HG02678 (cell line): ENCODE measurements around the gene CAV3.

Experiments
- ATAC-seq: cut with Tn5 transposase; IDR thresholded peaks from one replicate; pipeline ENCODE4 v1.9.1; 2021; ENCODE audit warnings: mild to moderate bottlenecking, moderate library complexity; ENCODE audit not compliant: unreplicated experiment

CAV3 gene

DNA sequence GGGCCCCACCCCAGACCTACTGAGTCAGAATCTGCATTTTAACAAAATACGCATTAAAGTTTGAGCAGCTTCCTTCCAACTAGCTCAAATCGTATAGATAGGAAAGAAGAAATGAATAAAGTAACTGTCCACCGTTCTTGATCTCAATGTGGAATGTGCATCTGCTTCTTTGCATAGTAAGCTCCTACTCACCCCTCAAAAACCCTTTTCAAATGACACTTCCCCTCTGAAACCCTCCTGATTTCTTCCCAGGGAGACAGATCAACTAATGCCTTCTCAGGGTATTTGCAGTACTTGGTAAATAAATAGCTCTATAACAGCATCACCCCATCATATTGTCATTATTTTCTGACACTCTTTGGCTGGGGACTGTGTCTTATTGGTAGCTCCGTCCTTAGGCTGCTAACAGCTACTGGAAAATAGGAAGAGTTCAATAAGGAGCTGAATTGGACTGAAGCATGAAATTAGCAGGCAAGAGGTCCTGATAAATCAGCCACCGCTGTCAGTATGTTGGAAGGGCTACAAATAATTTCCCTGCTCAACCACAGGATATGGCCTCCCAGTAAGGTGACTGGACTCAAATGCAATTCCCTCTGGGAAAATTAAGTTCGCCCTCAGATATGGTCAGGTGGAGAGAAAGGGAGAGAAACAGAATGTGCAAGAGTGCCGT lies 25.6 kb downstream of the CAV3 start:
- no peak for ATAC-seq

- ATAC-seq = no peak
These were observed 26.5 kb downstream of the CAV3 start for GRCh38 chr3:8760091-8760490.

DNA sequence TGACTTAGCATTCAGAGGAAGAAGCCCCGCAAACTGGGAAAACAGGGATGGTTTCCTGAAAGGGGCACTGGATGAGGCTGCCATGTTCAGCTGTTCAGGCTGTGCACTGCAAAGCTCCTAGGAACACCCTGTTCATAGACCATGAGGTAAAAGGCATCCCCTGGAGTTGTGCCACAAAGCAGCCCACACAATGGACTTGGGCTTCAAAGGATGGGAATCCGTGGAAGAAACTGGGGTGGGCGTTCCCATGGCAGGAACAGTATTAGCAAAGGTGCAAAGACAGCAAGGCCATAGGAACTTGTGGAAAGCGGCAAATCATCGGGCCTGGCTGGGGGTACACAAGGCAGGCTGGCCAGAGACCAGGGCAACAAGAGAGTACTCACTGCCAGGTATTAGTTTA lies 26.9 kb downstream of the CAV3 start:
- no peak for ATAC-seq

DNA sequence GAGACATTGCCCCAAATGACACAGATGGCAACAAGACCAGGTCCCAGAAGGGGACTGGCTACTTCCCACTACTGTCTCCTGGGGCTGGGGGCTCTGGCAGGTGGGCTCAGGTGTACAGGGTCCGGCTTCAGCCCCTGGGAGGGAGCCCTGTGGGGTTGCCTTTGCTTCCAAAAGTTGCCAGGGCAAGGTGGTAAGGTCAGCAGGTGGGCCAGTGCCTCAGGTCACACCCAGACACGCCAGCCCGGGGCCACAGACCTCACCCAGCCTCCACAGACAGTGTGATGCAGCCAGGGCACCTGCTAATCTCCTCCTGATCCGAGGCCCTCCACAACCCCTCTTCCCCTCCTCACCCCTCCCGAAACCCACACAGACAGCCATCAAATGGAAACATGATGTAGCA lies 28.3 kb downstream of the CAV3 start:
- no peak for ATAC-seq

DNA sequence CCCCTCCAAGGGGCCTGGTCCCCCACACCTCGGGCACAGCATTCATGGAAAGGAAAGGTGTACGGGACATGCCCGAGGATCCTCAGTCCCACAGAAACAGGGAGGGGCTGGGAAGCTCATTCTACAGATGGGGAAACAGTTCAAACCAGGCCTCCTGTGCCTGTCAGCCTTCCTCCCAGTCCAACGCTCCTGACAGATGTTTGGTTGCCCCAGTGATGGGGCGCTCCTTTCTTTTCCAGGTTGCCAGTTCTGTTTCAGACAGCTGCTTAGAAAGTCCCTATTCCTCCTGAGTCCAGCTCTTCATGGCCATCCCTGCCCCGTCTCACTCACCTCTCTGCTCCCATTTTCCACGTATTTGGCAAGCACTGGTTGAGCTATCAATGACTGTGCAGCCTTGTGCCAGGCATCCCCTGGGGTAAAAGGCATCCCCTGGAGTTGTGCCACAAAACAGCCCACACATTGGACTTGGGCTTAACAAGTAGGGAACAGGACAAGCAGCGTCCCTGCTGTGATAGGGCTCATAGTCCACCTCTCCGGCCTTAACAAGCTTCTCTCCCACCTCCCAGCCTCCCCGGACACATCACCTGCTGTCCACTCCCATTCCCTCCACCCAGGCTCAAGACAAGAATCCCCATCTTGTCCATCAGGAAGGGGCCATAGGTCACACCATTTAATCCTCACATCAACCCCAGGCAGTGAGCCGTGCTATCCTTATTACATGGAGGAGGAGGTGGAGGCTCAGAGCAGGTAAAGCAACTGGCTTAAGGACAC lies 29.2 kb downstream of the CAV3 start:
- no peak for ATAC-seq

GRCh38 chr3:8764528-8764927 lies 30.9 kb downstream of the CAV3 start:
- ATAC-seq = no peak

GRCh38 chr3:8765528-8765927 lies 31.9 kb downstream of the CAV3 start:
- no peak for ATAC-seq

DNA sequence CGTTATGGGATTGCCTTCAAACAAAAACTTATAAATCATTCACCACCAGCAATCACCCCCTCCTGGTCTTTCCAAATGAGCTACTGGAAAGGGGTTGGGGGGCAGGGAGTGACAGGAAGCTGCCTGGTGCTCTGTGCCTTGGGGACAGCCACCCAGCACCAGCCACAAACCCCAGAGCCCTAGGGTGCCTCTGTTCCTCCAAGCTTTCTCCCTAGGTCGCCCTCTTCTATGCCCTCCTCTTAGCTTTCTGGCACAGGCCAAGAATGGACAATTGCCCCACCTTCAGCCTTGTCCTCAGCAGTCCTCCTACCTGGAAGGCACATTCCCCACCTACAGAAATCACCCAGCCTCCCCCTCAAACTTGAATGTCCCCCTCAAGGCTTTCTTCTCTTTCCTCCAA lies 32.5 kb downstream of the CAV3 start:
- no peak for ATAC-seq

DNA sequence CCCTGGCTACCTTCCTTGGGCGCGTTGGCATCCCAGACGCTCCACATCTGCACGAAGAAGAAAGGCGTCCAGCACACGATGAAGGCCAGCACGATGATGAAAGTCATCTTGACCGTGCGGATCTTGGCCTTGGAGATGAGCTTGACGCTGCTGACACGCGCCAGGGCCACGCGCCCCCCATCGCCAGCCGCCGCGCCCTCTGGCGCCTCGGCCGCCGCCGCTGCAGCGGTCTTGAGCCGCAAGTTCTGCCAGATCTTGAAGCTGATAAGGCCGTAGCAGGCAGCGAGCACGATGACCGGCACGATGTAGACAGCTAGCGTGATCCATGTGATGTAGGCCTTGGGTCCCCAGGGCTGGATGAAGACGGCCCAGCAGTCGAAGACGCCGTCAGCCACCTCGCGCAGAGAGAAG lies 33.7 kb downstream of the CAV3 start:
- no peak for ATAC-seq

DNA sequence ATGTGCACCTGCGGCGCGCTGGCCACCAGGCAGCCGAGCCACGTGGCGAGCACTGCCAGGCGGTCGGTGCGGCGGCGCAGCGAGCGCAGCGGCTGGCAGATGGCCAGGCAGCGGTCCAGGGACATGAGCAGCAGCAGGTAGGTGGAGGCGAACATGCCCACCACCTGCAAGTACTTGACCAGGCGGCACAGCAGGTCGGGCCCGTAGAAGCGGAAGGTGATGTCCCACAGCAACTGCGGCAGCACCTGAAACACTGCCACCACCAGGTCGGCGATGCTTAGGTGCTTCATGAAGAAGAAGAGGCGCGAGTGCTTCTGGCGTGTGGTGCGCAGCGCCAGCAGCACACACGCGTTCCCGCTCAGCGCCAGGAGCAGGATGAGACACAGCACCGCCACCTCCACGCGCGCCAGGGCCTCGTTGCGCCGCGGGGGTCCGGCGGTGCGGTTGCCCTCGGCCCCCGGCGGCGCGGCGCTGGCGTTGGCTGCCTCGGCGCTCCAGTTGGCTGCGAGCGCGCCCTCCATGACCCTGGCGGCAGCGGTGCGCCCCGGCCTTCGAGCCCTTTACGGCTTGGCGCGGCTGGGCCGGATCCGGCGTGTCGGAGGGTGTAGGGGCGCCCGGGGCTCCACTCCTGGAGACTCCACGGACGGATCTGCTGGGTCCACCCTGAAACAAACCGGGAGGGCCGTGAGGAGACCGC lies 34.2 kb downstream of the CAV3 start:
- ATAC-seq = peak; percentile 48

- ATAC-seq = peak; percentile 35
These were observed 34.9 kb downstream of the CAV3 start for GRCh38 chr3:8768364-8769087.

- ATAC-seq = peak; percentile 73
These were observed 35.7 kb downstream of the CAV3 start, which contains the start of gene OXTR for GRCh38 chr3:8769088-8769822. Gene OXTR (minus strand): TSS chr3:8769613. CDS start chr3:8768187, 1,426 bp downstream.

DNA sequence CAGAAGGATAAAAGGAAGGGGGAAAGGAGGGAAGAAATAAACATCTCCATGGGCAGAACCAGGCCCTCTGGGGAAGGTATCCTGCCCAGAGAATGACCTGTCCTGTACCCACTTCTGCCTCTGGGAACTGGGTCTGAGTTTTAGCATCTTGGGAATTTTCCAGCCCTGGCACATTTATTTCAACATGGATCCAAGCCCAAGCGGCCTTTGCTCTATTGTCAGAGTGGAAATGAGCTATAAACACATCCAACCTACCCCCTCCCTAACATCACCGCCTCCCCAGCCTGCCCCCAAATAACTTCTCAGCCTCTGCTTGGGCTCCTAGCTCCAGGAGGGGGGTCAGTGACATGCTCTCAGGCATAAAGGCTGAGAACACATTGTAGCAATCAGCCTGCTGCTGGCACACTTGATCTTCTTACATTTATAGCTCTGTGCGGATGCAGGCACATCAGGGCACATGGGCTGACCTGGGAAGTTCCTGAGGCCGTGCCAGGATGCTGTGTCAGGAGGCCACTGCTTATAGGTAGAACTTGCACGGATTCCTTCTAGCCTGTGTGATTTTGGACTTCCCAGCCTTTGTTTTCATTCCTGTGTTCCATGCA lies 40.4 kb downstream of the CAV3 start:
- no peak for ATAC-seq

DNA sequence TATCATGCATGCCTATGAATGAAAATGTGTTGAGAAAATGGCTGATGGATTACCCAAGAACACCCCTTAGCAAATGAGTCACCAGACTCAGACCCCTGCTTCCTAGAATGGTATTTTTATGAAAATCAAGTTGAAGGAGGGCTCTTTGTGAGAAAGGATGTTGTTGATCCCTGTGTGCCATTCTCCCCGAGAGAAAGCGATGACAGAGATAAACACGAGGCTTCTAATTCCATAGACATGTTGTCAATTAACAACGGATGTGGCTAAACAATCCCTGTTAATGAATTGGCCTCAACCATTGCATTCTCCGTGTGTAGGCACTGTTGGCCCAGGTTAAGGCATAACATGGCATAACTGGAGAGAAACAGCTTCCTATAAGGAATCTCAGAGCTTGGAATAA lies 41.6 kb downstream of the CAV3 start:
- ATAC-seq = no peak

- ATAC-seq = no peak
These were observed 42.0 kb downstream of the CAV3 start for GRCh38 chr3:8775602-8776001.

DNA sequence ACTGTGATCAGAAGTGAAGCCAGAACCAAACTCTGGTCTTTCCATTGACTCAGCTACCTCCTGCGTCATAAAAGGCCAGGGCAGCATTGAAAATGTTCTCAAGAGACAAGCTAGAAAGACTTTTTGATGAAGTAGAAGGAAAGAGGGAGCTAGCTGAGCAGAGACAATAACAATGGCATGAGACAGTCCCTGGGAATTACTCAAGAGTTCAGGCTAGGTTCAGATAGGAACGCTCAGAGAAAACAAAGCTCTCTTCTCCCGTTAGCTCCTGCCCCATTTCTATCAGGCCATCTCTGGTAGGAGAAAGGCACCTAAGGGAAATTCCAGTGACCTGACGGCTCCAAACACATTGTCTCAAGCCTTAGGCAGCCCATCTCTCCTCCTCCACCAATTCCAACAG lies 42.8 kb downstream of the CAV3 start:
- ATAC-seq = no peak

- no peak for ATAC-seq
These were observed 43.8 kb downstream of the CAV3 start for GRCh38 chr3:8777201-8777977.

DNA sequence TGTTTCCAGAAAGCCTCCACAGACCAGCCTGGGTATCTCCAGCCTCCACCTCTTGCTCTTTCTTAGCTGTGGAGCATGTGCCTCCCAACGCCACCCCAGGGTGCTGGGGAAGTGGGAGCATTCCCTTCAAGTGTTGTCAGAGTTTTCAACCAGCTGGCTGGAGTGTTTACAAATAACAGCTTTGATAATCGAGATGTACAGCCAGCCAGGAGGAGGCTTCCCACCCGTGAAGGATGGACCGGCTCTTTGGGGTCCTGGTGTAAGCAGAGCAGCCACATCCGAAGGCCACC lies 44.3 kb downstream of the CAV3 start:
- ATAC-seq = no peak

DNA sequence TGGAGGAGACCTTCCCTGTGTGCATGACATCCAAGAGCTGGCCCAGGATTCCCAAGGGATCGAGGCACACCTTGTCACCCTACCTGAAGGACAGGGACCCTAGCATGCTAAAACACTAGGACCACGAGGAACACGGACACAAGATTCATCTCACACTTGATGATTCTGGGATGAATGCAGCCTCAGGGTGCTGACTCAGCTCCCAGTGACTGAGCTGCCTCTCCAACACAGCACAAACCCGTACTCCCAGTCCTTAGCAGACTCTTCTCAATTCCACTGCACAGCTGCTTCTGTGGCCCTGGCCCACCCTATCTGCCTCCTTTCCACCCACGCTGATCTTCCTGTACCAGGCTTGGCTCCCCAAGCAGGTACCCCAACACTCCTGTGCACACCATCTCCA lies 44.9 kb downstream of the CAV3 start:
- no peak for ATAC-seq

GRCh38 chr3:8780279-8780678 lies 46.7 kb downstream of the CAV3 start:
- no peak for ATAC-seq
